Subcutaneous adipose tissue (tissue), 4 donors: ENCODE results near the gene PAM. TPM values are rescaled to one million over a fixed set of nuclear protein-coding genes. Genes with fewer than 3 reads are reported as not detected.

ENCODE experiments used
- total RNA-seq, 4 donors: library from RNA; depleted of rRNA; stranded (reverse); fragments of >200 nt; gene quantifications; one replicate each; pipeline ENCODE4 v1.1.0, GENCODE V29; 2016
- TF ChIP-seq, protein P1 (sequence below): fragments of 450-650 bp; IDR thresholded peaks from one replicate; pipeline ENCODE4 v1.5.1; 2016; ENCODE audit warnings: low read depth, mild to moderate bottlenecking, control low read depth, antibody characterized with exemption, moderate library complexity

Gene PAM
- total RNA-seq, 4 donors from 2014 or later = 142 to 289 (median 225) TPM

DNA sequence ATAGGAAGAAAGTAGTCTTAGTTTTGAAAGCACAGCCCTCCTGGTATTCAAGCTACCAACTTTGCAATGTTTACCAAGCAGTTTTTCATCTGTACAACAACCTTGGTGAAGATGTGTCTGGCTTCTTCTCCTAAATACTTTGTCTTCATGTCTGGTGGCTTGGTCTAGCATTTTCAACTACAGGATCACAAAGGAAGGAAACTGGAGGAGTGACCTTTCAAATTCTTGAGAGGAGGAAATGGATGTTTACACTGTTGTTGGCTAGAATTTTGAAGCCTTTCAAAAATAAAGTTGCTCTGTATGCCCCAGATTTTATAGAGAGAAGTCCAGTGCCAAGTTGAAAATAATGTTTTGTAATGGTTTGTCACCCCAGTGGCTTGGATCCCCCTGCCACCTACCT lies 16.3 kb downstream of the PAM start:
- TF ChIP-seq, protein P1, sequence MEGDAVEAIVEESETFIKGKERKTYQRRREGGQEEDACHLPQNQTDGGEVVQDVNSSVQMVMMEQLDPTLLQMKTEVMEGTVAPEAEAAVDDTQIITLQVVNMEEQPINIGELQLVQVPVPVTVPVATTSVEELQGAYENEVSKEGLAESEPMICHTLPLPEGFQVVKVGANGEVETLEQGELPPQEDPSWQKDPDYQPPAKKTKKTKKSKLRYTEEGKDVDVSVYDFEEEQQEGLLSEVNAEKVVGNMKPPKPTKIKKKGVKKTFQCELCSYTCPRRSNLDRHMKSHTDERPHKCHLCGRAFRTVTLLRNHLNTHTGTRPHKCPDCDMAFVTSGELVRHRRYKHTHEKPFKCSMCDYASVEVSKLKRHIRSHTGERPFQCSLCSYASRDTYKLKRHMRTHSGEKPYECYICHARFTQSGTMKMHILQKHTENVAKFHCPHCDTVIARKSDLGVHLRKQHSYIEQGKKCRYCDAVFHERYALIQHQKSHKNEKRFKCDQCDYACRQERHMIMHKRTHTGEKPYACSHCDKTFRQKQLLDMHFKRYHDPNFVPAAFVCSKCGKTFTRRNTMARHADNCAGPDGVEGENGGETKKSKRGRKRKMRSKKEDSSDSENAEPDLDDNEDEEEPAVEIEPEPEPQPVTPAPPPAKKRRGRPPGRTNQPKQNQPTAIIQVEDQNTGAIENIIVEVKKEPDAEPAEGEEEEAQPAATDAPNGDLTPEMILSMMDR = no peak

DNA sequence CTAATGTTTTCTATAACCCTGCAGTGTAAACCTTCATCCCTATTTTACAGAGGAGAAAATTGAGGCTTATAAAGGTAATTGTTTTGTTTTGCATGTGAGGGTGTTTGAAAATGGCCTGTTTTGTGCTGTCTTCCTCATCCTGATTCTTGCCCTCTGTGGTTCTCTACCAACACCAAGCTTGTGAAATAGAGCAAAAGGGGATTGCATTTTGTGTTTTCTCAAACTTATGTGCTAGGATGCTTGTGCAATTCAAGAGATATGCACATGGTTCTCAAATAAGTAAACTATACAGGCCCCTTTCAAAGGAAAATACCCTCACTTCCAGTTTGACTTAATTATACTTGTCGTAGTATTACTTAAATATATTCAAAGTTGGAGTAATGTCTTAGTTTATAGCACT lies 17.2 kb downstream of the PAM start:
- TF ChIP-seq, protein P1 = no peak

DNA sequence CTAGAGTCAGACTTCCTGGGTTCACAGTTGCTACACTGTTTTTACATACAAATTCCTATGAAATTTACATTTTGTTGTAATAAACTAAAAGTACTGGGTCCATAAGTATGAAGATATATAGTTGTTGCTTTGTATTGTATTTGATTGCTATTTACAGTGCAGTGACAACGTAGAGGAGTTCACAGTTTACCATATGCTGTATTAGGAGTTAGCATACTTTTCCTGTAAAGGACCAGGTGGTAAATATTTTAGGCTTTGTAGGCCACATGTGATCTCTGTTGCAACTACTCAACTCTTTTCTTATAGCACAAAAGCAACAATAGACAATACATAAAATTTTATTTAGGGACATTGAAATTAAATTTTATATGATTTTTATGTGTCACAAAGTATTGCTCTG lies 18.0 kb downstream of the PAM start:
- TF ChIP-seq, protein P1 = no peak

- TF ChIP-seq, protein P1 = no peak
These were observed 22.0 kb downstream of the PAM start for GRCh38 chr5:102777099-102777498.

GRCh38 chr5:102778478-102778877 lies 23.4 kb downstream of the PAM start:
- TF ChIP-seq, protein P1 = no peak

DNA sequence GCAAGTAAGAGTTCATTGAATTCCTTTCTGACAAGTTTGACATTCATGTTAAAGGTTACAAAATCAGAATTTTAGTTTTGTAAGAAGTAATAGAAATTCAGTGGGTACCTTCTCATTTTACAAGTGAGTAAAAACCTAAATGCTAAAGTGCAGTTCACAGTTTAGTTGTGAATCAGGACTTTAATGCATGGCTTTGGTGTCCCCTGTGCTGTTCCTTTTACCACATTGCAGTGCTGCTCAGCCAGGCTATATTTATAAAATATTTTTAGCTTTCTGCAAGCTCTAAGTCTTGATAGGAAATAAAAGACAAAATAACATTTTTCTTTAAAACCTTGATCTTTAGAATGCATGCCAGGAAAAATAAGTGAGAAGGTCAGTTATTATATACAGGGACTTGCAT lies 26.3 kb downstream of the PAM start:
- TF ChIP-seq, protein P1 = no peak

GRCh38 chr5:102781786-102782185 lies 26.7 kb downstream of the PAM start:
- TF ChIP-seq, protein P1 = no peak
